Hepatocyte (in vitro differentiated cells): ENCODE results near the gene KCNN3. TPM values are rescaled to one million over a fixed set of nuclear protein-coding genes. Genes with fewer than 3 reads are reported as not detected.

Experiments used
- DNase-seq: peaks from one replicate; pipeline ENCODE4 v3.0.0-alpha.2; 2016; ENCODE audit warnings: low spot score
- H2AFZ ChIP-seq: fragments of 200-600 bp; sonication (generic); 2 replicates; pipeline ENCODE4 v1.6.0; 2016; ENCODE audit warnings: antibody characterized with exemption, mild to moderate bottlenecking
- H3K27ac ChIP-seq: fragments of 200-600 bp; sonication (generic); 2 replicates; pipeline ENCODE4 v1.5.1; 2016; ENCODE audit warnings: mild to moderate bottlenecking
- H3K27me3 ChIP-seq: fragments of 200-600 bp; sonication (generic); 2 replicates; pipeline ENCODE4 v1.6.1; 2016
- H3K36me3 ChIP-seq: fragments of 200-600 bp; sonication (generic); replicated peaks from 2 replicates; pipeline ENCODE4 v1.5.1; 2016; ENCODE audit warnings: low read depth; ENCODE audit not compliant: insufficient read depth
- H3K4me1 ChIP-seq: fragments of 200-600 bp; sonication (generic); 2 replicates; pipeline ENCODE4 v1.5.1; 2016; ENCODE audit warnings: mild to moderate bottlenecking, moderate library complexity; ENCODE audit not compliant: insufficient read depth
- H3K4me2 ChIP-seq: fragments of 200-600 bp; sonication (generic); 2 replicates; pipeline ENCODE4 v1.6.0; 2016
- H3K4me3 ChIP-seq: fragments of 200-600 bp; sonication (generic); 2 replicates; pipeline ENCODE4 v1.5.1; 2016; ENCODE audit warnings: mild to moderate bottlenecking
- H3K79me2 ChIP-seq: fragments of 200-600 bp; sonication (generic); 2 replicates; pipeline ENCODE4 v1.6.0; 2017; ENCODE audit warnings: mild to moderate bottlenecking
- H3K9me2 ChIP-seq: fragments of 200-600 bp; sonication (generic); replicated peaks from 2 replicates; pipeline ENCODE4 v1.6.0; 2017; ENCODE audit warnings: mild to moderate bottlenecking; ENCODE audit not compliant: insufficient read depth
- H3K9me3 ChIP-seq: fragments of 200-600 bp; sonication (generic); 2 replicates; pipeline ENCODE4 v1.5.1; 2016; ENCODE audit warnings: low read depth, mild to moderate bottlenecking
- H4K20me1 ChIP-seq: fragments of 200-600 bp; sonication (generic); 2 replicates; pipeline ENCODE4 v1.6.0; 2016; ENCODE audit warnings: mild to moderate bottlenecking; ENCODE audit not compliant: insufficient read depth, poor library complexity, severe bottlenecking
- EZH2 ChIP-seq: fragments of 200-600 bp; sonication (generic); IDR thresholded peaks from 2 replicates; pipeline ENCODE4 v1.6.1; 2016; ENCODE audit warnings: antibody characterized with exemption, mild to moderate bottlenecking, borderline replicate concordance
- EZH2phosphoT487 ChIP-seq: fragments of 200-600 bp; sonication (generic); IDR thresholded peaks from one replicate; pipeline ENCODE4 v1.6.1; 2018; ENCODE audit warnings: antibody characterized with exemption, mild to moderate bottlenecking, low read depth, moderate library complexity; ENCODE audit not compliant: unreplicated experiment, severe bottlenecking
- WGBS: methylation state at CpG from one replicate; pipeline ENCODE4 v1.1.6; 2016; ENCODE audit warnings: low lambda C conversion rate; ENCODE audit errors: missing lambda C conversion rate; 5-methylcytosine and 5-hydroxymethylcytosine counted together
- polyA plus RNA-seq: library from polyadenylated mRNA; unstranded; fragments of >200 nt; fragmentation: Nextera tagmentation; extraction: Ambion mirVana; gene quantifications from 2 replicates; pipeline ENCODE4 v1.2.1, GENCODE V29; 2016
- total RNA-seq: library from RNA; depleted of rRNA; stranded (reverse); fragments of >200 nt; gene quantifications from 2 replicates; pipeline ENCODE4 v1.2.3, GENCODE V29; 2014
- TF ChIP-seq, protein P1 (sequence below): fragments of 200-600 bp; sonication (generic); IDR thresholded peaks from 2 replicates; pipeline ENCODE4 v1.5.1; 2016; ENCODE audit warnings: antibody characterized with exemption, mild to moderate bottlenecking; ENCODE audit not compliant: poor library complexity

The KCNN3 gene
- total and polyA plus RNA-seq, 2 experiments from 2014 or later = 0.56 to 0.67 TPM

DNA sequence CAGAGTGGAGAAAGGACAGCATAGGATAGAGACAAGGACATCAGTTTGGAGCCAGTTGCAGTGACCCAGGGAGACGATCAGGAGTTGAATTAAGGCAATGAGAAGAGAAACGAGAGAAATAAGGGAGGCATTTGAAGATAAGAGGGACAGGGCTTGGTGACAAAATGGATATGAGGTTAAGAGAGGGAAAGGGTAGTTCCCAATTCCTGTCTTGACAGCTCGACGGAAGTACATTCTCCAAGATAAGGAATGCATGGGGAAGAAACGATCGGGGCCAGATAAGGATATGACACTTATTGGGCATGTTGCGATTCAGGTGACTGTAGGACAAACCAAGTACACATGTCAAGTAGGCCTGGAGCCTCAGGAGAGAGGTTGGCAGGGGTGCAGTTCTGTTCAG is 18.7 kb upstream of the KCNN3 start:
- 81% methylated on average over 7 of the region's 7 CpGs for WGBS
- H3K27me3 ChIP-seq = no peaks in the 10 kb centered on the region
- DNase-seq = no peak
- no peaks in the 10 kb centered on the region for H4K20me1 ChIP-seq
- no peak overlapping the region for H3K4me3 ChIP-seq
- no peak overlapping the region for H3K4me2 ChIP-seq
- H3K9me3 ChIP-seq = no peaks in the 10 kb centered on the region
- no peaks in the 10 kb centered on the region for H3K79me2 ChIP-seq
- H2AFZ ChIP-seq = no peak overlapping the region
- no peak overlapping the region for H3K27ac ChIP-seq
- TF ChIP-seq, protein P1, sequence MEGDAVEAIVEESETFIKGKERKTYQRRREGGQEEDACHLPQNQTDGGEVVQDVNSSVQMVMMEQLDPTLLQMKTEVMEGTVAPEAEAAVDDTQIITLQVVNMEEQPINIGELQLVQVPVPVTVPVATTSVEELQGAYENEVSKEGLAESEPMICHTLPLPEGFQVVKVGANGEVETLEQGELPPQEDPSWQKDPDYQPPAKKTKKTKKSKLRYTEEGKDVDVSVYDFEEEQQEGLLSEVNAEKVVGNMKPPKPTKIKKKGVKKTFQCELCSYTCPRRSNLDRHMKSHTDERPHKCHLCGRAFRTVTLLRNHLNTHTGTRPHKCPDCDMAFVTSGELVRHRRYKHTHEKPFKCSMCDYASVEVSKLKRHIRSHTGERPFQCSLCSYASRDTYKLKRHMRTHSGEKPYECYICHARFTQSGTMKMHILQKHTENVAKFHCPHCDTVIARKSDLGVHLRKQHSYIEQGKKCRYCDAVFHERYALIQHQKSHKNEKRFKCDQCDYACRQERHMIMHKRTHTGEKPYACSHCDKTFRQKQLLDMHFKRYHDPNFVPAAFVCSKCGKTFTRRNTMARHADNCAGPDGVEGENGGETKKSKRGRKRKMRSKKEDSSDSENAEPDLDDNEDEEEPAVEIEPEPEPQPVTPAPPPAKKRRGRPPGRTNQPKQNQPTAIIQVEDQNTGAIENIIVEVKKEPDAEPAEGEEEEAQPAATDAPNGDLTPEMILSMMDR = no peak
- TF ChIP-seq EZH2phosphoT487 (no peak), EZH2 (no peak)
- no peaks in the 10 kb centered on the region for H3K36me3 ChIP-seq
- no peaks in the 10 kb centered on the region for H3K4me1 ChIP-seq
- no peaks in the 10 kb centered on the region for H3K9me2 ChIP-seq

DNA sequence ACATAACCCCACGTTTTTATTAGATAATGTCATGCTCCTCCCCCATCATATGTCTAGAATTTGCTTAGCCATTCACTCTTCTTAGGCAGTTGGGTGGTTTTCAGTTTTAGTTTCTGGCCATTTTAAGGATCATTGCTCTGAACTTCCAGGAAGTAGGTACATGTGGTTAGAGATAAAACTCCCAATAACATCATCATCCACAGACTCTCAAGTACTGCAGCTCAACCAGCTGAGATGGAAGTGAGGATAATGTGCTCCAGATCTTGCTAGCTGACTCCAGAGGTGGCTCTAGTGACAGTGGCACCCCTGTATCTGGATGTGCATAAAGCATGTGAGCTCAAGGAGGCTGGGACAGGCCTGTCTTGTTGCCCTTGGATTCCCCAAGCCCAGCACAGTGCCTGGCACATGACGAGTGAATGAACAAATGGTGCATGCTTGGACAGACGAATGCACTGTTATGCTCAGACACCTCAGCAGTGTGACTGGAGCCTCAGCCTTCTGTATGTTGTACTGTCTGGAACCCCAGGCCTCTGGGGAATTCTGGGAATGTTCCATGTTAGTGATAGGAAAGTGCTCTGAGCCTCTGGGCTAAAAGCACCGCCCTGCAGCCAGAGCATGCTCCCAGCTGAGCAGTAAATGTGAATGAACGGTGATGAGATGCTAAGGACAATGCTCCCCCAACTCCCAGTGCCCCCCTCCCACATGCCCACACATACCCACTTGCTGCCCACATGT is 16.4 kb upstream of the KCNN3 start:
- Histone ChIP-seq H3K4me1 (no peaks in the 10 kb centered on the region), H3K27ac (peak overlapping the region; percentile 30), H3K9me2 (no peaks in the 10 kb centered on the region), H3K9me3 (no peaks in the 10 kb centered on the region), H2AFZ (no peak overlapping the region), H3K4me3 (no peak overlapping the region), H3K36me3 (no peaks in the 10 kb centered on the region), H3K27me3 (no peaks in the 10 kb centered on the region), H3K79me2 (no peaks in the 10 kb centered on the region), H3K4me2 (no peak overlapping the region), H4K20me1 (no peaks in the 10 kb centered on the region)
- DNase-seq = peak; percentile 3
- 67% methylated on average over 5 of the region's 5 CpGs for WGBS
- TF ChIP-seq EZH2phosphoT487 (no peak), EZH2 (no peak)
- TF ChIP-seq, protein P1 = no peak

DNA sequence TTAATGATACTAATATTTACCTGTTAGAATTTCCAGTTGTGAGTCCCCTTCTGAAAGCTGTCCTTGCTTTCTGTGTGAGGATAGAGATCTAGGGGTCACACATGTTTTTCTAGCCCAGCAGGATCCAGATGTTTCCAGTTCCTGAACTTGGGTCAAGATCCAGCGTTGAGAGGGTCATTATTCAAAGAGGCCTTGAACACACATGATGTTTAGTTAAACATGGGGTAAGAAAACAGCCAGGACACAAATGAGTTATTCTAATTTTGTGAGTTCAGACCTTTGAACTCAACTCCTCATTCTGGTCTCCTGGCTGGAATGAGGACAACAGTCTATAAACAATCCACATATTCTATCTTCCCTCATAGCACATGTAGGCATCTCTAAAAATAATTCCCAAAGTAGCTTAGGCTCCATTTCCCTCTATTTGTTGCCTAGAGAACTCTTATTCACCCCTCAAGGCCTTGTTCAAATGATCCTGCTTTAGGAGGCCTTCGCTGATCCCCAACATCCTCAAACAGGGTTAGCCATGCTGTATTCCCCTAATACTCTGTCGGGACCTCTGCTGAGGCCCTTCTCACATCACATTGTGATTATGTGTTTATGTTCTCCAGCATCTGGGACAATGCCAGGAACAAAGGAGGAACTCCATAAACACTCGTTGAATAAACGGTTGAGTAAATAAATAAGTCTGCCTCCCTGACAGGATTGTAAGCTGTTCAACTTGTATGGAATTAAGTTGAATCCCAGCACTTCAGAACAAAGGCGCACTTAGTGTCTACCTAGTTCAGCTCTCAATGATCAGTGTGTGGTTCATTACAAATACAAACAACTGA is 15.0 kb upstream of the KCNN3 start:
- Histone ChIP-seq H3K27me3 (no peaks in the 10 kb centered on the region), H3K27ac (peak overlapping the region; percentile 31), H3K9me3 (no peaks in the 10 kb centered on the region), H3K4me1 (no peaks in the 10 kb centered on the region), H3K36me3 (no peaks in the 10 kb centered on the region), H3K4me2 (no peak overlapping the region), H3K4me3 (no peak overlapping the region), H2AFZ (no peak overlapping the region), H3K9me2 (no peaks in the 10 kb centered on the region), H4K20me1 (no peaks in the 10 kb centered on the region), H3K79me2 (no peaks in the 10 kb centered on the region)
- peak; percentile 19 for DNase-seq
- WGBS = 61% methylated on average over 6 of the region's 6 CpGs
- TF ChIP-seq EZH2 (no peak), EZH2phosphoT487 (no peak)
- TF ChIP-seq, protein P1 = no peak
